ENCODE results near the gene MDM4. TPM values are rescaled to one million over a fixed set of nuclear protein-coding genes. Genes with fewer than 3 reads are reported as not detected.

MDM4 gene
- polyA plus RNA-seq, 2 of the 4 experiments (the other 2 are of a cell fraction), result 4.6 to 48.9 TPM

GRCh38 chr1:204499511-204500468 lies 16.4 kb upstream of the MDM4 start:
- ATAC-seq (no peak), DNase-seq (ENCODE audit: low read depth in 1 of 2, low spot score in 1 of 2) (no peak), FAIRE-seq (no peak)
- no peak overlapping the region for H3K4me2 ChIP-seq
- 86% methylated on average over 7 of the region's 7 CpGs for WGBS (ENCODE audit: missing lambda C conversion rate)
- CTCF ChIA-PET, result interaction anchor here (0.6 to 20.5 kb wide), 14 partner anchors 9 to 338 kb away, joined by 3 to 530 read pairs (median 4); no protein-coding TSS in a partner anchor
- H3K27ac ChIP-seq, result no peak overlapping the region
- H3K4me1 ChIP-seq, result peaks cover 23% of the 10 kb centered on the region
- TF ChIP-seq RNF2 (IDR thresholded peaks at IDR 0.05; ENCODE audit: borderline replicate concordance, low read depth), result no peak
- no peak for TF ChIP-seq HES2 (IDR thresholded peaks at IDR 0.05)
- TF ChIP-seq HOXA7 (CRISPR knock-in tag; IDR thresholded peaks at IDR 0.05), result no peak
- no peak for TF ChIP-seq RARB (CRISPR knock-in tag; IDR thresholded peaks at IDR 0.05)
- TF ChIP-seq ZFP36 (IDR thresholded peaks at IDR 0.05; ENCODE audit: borderline replicate concordance, partially characterized antibody), result no peak
- TF ChIP-seq REST (IDR thresholded peaks at IDR 0.05), result no peak
- TF ChIP-seq TFCP2L1 (CRISPR knock-in tag; IDR thresholded peaks at IDR 0.05), result no peak
- TF ChIP-seq PBX3 (IDR thresholded peaks at IDR 0.05), result no peak
- H3K4me3 ChIP-seq, result no peak overlapping the region
- H3K9me3 ChIP-seq, result no peaks in the 10 kb centered on the region
- POLR2A ChIA-PET, result no interaction called here

- H3K4me2 ChIP-seq, result no peak overlapping the region
- no peak overlapping the region for H3K27ac ChIP-seq
- H3K9me3 ChIP-seq, result no peaks in the 10 kb centered on the region
- H3K4me3 ChIP-seq, result no peak overlapping the region
- H3K4me1 ChIP-seq, result peaks cover 21% of the 10 kb centered on the region
- ChIA-PET POLR2A (interaction anchor here (1.0 kb wide), 1 partner anchor 14 kb away, joined by 3 read pairs; the partner anchor contains the start of gene MDM4), CTCF (interaction anchor here (0.7 to 20.5 kb wide), 37 partner anchors 9 to 636 kb away, joined by 3 to 530 read pairs (median 8); partner anchors contain the start of genes MDM4, PIK3C2B and REN)
- FAIRE-seq, result no peak
- no peak for DNase-seq (ENCODE audit: low read depth in 1 of 2, low spot score in 1 of 2)
- no peak for TF ChIP-seq RFX5 (IDR thresholded peaks at IDR 0.05)
- TF ChIP-seq BHLHE40 (IDR thresholded peaks at IDR 0.05; ENCODE audit: low read depth, low read length), result no peak
- no peak for TF ChIP-seq EHMT2 (IDR thresholded peaks at IDR 0.05; ENCODE audit: low read depth)
- no peak for TF ChIP-seq NPAS2 (CRISPR knock-in tag; IDR thresholded peaks at IDR 0.05; ENCODE audit: borderline replicate concordance)
- TF ChIP-seq TP53 (CRISPR knock-in tag; IDR thresholded peaks at IDR 0.05), result no peak
- no peak for TF ChIP-seq CEBPB (IDR thresholded peaks at IDR 0.05)
- no peak for TF ChIP-seq FOSB (CRISPR knock-in tag; IDR thresholded peaks at IDR 0.05)
- ATAC-seq, result no peak
- WGBS (ENCODE audit: missing lambda C conversion rate), result 53% methylated on average over 6 of the region's 6 CpGs
Observed at GRCh38 chr1:204502241-204502640, 14.0 kb upstream of the MDM4 start.

Measured in A549 (cell line).